OCI-LY1 (cell line): ENCODE data around the gene CDHR3.

Source experiments
- H2AFZ ChIP-seq: fragments of 200-600 bp; sonication (generic), shearing (Covaris generic); 2 replicates; pipeline ENCODE4 v1.6.0; 2014; ENCODE audit warnings: antibody characterized with exemption, mild to moderate bottlenecking, low read length
- H3F3A ChIP-seq: fragments of 200-600 bp; sonication (generic), shearing (Covaris generic); 2 replicates; pipeline ENCODE4 v1.6.0; 2014; ENCODE audit warnings: mild to moderate bottlenecking, antibody characterized with exemption, low read length, moderate library complexity; ENCODE audit not compliant: insufficient read depth
- H3K27ac ChIP-seq: fragments of 200-600 bp; sonication (generic); 2 replicates; pipeline ENCODE4 v1.5.1; 2014; ENCODE audit warnings: low read length, mixed run types, mild to moderate bottlenecking, low read depth; ENCODE audit not compliant: poor library complexity, severe bottlenecking
- H3K27me3 ChIP-seq: fragments of 200-600 bp; sonication (generic); 2 replicates; pipeline ENCODE4 v1.6.0; 2014; ENCODE audit warnings: antibody characterized with exemption, mild to moderate bottlenecking, low read length, moderate library complexity; ENCODE audit not compliant: insufficient read depth
- H3K36me3 ChIP-seq: fragments of 200-600 bp; sonication (generic); 2 replicates; pipeline ENCODE4 v1.6.1; 2014; ENCODE audit warnings: mild to moderate bottlenecking, antibody characterized with exemption, low read length, moderate library complexity, mixed read lengths; ENCODE audit not compliant: insufficient read depth
- H3K4me1 ChIP-seq: fragments of 200-600 bp; sonication (generic); 2 replicates; pipeline ENCODE4 v1.5.1; 2014; ENCODE audit warnings: mild to moderate bottlenecking, low read length, moderate library complexity; ENCODE audit not compliant: insufficient read depth, severe bottlenecking
- H3K4me2 ChIP-seq: fragments of 200-600 bp; sonication (generic), shearing (Covaris generic); 2 replicates; pipeline ENCODE4 v1.6.1; 2014; ENCODE audit warnings: low read length
- H3K4me3 ChIP-seq: fragments of 200-600 bp; sonication (generic); 2 replicates; pipeline ENCODE4 v1.5.1; 2014; ENCODE audit warnings: low read length, low read depth, mild to moderate bottlenecking, mixed read lengths; ENCODE audit not compliant: poor library complexity, severe bottlenecking
- H3K79me2 ChIP-seq: fragments of 200-600 bp; shearing (Covaris generic); 2 replicates; pipeline ENCODE4 v1.6.1; 2016; ENCODE audit warnings: mixed run types, low read length, mixed read lengths; ENCODE audit not compliant: insufficient read depth
- H3K9ac ChIP-seq: fragments of 200-600 bp; sonication (generic), shearing (Covaris generic); 2 replicates; pipeline ENCODE4 v1.6.1; 2014; ENCODE audit warnings: mild to moderate bottlenecking, low read length, mixed read lengths
- H3K9me2 ChIP-seq: fragments of 200-600 bp; sonication (generic), shearing (Covaris generic); 2 replicates; pipeline ENCODE4 v1.6.1; 2014; ENCODE audit warnings: low read depth, mild to moderate bottlenecking, low read length, mixed read lengths
- H3K9me3 ChIP-seq: fragments of 200-600 bp; shearing (Covaris generic); 2 replicates; pipeline ENCODE4 v1.6.1; 2014; ENCODE audit warnings: low read length, mixed read lengths
- H4K20me1 ChIP-seq: fragments of 200-600 bp; sonication (generic), shearing (Covaris generic); 2 replicates; pipeline ENCODE4 v1.6.0; 2016; ENCODE audit warnings: mild to moderate bottlenecking, low read length; ENCODE audit not compliant: insufficient read depth
- EZH2 ChIP-seq: fragments of 200-600 bp; sonication (generic), shearing (Covaris generic); IDR thresholded peaks from 2 replicates; pipeline ENCODE4 v1.8.0; 2017; ENCODE audit warnings: borderline replicate concordance, mixed run types, mild to moderate bottlenecking, antibody characterized with exemption, low read length, moderate library complexity, mixed read lengths
- TF ChIP-seq, protein P1 (sequence below): fragments of 200-600 bp; sonication (generic), shearing (Covaris generic); IDR thresholded peaks from 2 replicates; pipeline ENCODE4 v1.5.1; 2017; ENCODE audit warnings: mild to moderate bottlenecking, antibody characterized with exemption, low read length, moderate library complexity, mixed read lengths

Gene CDHR3

DNA sequence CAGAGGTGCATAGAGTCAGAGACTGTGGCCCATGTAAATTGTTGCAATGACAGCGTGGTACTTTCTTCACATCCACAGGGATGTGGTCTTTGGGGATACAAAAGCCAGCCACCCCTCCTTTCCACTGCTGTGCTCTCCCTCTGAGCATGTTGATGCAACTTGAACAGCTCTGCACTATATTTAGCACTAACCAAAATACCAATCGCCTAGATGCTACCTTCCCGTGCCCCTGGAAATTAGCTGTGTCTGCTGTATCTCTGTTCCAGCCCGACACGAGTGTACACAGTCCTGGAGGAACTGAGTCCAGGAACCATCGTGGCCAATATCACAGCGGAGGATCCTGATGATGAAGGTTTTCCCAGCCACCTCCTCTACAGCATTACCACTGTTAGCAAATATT, 38.1 kb downstream of the CDHR3 start:
- Histone ChIP-seq H3K9me3 (no peaks in the 10 kb centered on the region), H3K4me3 (no peak overlapping the region), H3K36me3 (no peaks in the 10 kb centered on the region), H3F3A (no peaks in the 10 kb centered on the region), H3K9me2 (no peaks in the 10 kb centered on the region), H3K9ac (no peak overlapping the region), H3K27ac (no peak overlapping the region), H3K4me2 (no peak overlapping the region), H3K27me3 (peaks cover 17% of the 10 kb centered on the region; the same call in 1 of the 2 replicates), H3K4me1 (no peaks in the 10 kb centered on the region), H3K79me2 (no peaks in the 10 kb centered on the region), H4K20me1 (no peaks in the 10 kb centered on the region), H2AFZ (no peak overlapping the region)
- TF ChIP-seq, protein P1, sequence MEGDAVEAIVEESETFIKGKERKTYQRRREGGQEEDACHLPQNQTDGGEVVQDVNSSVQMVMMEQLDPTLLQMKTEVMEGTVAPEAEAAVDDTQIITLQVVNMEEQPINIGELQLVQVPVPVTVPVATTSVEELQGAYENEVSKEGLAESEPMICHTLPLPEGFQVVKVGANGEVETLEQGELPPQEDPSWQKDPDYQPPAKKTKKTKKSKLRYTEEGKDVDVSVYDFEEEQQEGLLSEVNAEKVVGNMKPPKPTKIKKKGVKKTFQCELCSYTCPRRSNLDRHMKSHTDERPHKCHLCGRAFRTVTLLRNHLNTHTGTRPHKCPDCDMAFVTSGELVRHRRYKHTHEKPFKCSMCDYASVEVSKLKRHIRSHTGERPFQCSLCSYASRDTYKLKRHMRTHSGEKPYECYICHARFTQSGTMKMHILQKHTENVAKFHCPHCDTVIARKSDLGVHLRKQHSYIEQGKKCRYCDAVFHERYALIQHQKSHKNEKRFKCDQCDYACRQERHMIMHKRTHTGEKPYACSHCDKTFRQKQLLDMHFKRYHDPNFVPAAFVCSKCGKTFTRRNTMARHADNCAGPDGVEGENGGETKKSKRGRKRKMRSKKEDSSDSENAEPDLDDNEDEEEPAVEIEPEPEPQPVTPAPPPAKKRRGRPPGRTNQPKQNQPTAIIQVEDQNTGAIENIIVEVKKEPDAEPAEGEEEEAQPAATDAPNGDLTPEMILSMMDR = no peak
- TF ChIP-seq EZH2 = no peak

- H3F3A ChIP-seq = no peaks in the 10 kb centered on the region
- no peak overlapping the region for H3K4me2 ChIP-seq
- H4K20me1 ChIP-seq = no peaks in the 10 kb centered on the region
- H3K9me3 ChIP-seq = no peaks in the 10 kb centered on the region
- no peak overlapping the region for H3K9ac ChIP-seq
- H3K27me3 ChIP-seq = peaks cover 17% of the 10 kb centered on the region; the same call in 1 of the 2 replicates
- no peak overlapping the region for H3K27ac ChIP-seq
- no peaks in the 10 kb centered on the region for H3K79me2 ChIP-seq
- TF ChIP-seq EZH2 = no peak
- TF ChIP-seq, protein P1 = no peak
- H3K4me3 ChIP-seq = no peak overlapping the region
- H3K9me2 ChIP-seq = no peaks in the 10 kb centered on the region
- no peaks in the 10 kb centered on the region for H3K4me1 ChIP-seq
- H2AFZ ChIP-seq = no peak overlapping the region
- H3K36me3 ChIP-seq = no peaks in the 10 kb centered on the region
Observed at GRCh38 chr7:106001886-106002285, 38.8 kb downstream of the CDHR3 start.

DNA sequence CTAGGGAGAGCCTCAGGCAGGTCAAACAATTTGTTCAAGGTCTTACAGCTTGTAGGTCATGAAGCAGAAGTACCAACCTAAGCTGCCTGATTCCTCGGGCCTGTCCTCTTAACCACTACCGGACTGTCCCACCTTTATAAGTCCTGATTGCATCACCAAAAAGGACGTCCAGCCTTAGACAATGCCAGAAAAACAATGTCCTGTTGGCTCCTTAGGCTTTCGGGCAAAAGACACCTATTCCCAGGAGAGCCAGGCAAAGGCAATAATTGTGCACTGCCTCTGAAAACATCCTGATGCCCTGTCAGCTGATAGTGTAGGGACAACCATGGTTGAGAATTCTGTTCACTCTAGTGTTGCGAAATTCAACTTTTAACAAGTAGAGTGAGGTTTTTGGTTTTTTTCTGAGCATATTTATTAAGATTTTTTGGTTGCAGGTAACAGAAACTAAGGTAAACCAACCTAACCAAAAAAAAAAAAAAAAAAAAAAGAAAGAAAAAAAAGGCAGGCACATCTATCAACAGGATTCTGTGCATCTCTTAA, 40.5 kb downstream of the CDHR3 start:
- TF ChIP-seq, protein P1 = no peak
- TF ChIP-seq EZH2 = no peak
- H3K4me3 ChIP-seq = no peak overlapping the region
- H3K9me3 ChIP-seq = no peaks in the 10 kb centered on the region

More for the DNA sequence above, 40.5 kb downstream of the CDHR3 start:
- H3K4me1 ChIP-seq = no peaks in the 10 kb centered on the region
- H4K20me1 ChIP-seq = no peaks in the 10 kb centered on the region
- H3K9me2 ChIP-seq = no peaks in the 10 kb centered on the region
- no peak overlapping the region for H3K9ac ChIP-seq
- no peak overlapping the region for H2AFZ ChIP-seq
- no peak overlapping the region for H3K27ac ChIP-seq
- H3F3A ChIP-seq = no peaks in the 10 kb centered on the region
- H3K79me2 ChIP-seq = no peaks in the 10 kb centered on the region
- H3K4me2 ChIP-seq = no peak overlapping the region
- peaks cover 12% of the 10 kb centered on the region; the same call in 1 of the 2 replicates for H3K27me3 ChIP-seq
- H3K36me3 ChIP-seq = no peaks in the 10 kb centered on the region
